Renal cortical epithelial cell (primary cell): ENCODE measurements around the gene ENGASE. TPM values are rescaled to one million over a fixed set of nuclear protein-coding genes. Genes with fewer than 3 reads are reported as not detected.
A peak's percentile ranks its signal among the peaks of the same experiment; 100 is the strongest.
"Not testable (repeated sequence)": the region's sequence is repeated elsewhere in the genome, so short reads cannot be mapped to it uniquely, and the experiment has no call there.

ENCODE experiments used
- DNase-seq: peaks from one replicate; pipeline ENCODE4 v3.0.0-alpha.2; 2011; ENCODE audit warnings: low read depth
- total RNA-seq: library from RNA; depleted of rRNA; stranded (reverse); fragments of >200 nt; gene quantifications from 2 replicates; pipeline ENCODE4 v1.2.3, GENCODE V29; 2014

ENGASE gene
- total RNA-seq = 4.3 and 18.1 TPM in 2 replicates

GRCh38 chr17:79074649-79075445 is at the start of gene ENGASE:
Gene ENGASE, plus strand, starts transcription at chr17:79074824. Its CDS starts 121 bp downstream, at chr17:79074945.
- peak; percentile 86 for DNase-seq

GRCh38 chr17:79024901-79025737 is 49.5 kb upstream of the ENGASE start:
- no peak for DNase-seq

- peak; percentile 60 for DNase-seq
These were observed 48.0 kb upstream of the ENGASE start for GRCh38 chr17:79026376-79027273.

GRCh38 chr17:79027274-79027924 is 47.2 kb upstream of the ENGASE start:
- DNase-seq = no peak

- peak; percentile 50 for DNase-seq
These were observed 46.6 kb upstream of the ENGASE start for GRCh38 chr17:79027925-79028491.

GRCh38 chr17:79028496-79029326 is 45.9 kb upstream of the ENGASE start:
- DNase-seq = no peak

GRCh38 chr17:79029327-79030009 is 45.2 kb upstream of the ENGASE start:
- DNase-seq = no peak

GRCh38 chr17:79030636-79031035 is 44.0 kb upstream of the ENGASE start:
- not testable (repeated sequence) for DNase-seq

GRCh38 chr17:79031996-79032875 is 42.4 kb upstream of the ENGASE start:
- DNase-seq = no peak

GRCh38 chr17:79033046-79033616 is 41.5 kb upstream of the ENGASE start:
- no peak for DNase-seq

- DNase-seq = no peak
These were observed 40.7 kb upstream of the ENGASE start for GRCh38 chr17:79033741-79034501.

GRCh38 chr17:79034931-79035485 is 39.6 kb upstream of the ENGASE start:
- no peak for DNase-seq

- DNase-seq = no peak
These were observed 38.9 kb upstream of the ENGASE start for GRCh38 chr17:79035686-79036085.

GRCh38 chr17:79036181-79036580 is 38.4 kb upstream of the ENGASE start:
- DNase-seq = no peak

- peak; percentile 96 for DNase-seq
These were observed 38.0 kb upstream of the ENGASE start for GRCh38 chr17:79036596-79036995.

GRCh38 chr17:79038545-79039135 is 36.0 kb upstream of the ENGASE start:
- DNase-seq = peak; percentile 79

- DNase-seq = no peak
These were observed 35.5 kb upstream of the ENGASE start for GRCh38 chr17:79039171-79039570.
